22Rv1 (cell line): ENCODE data around the gene TMED10.

Source experiments
- H3K27ac ChIP-seq: fragments of 450-650 bp; 2 replicates; pipeline ENCODE4 v1.5.1; 2017
- CTCF ChIP-seq: fragments of 450-650 bp; IDR thresholded peaks from 2 replicates; pipeline ENCODE4 v1.5.1; 2017; ENCODE audit warnings: mild to moderate bottlenecking
- ZFX ChIP-seq: fragments of 450-650 bp; IDR thresholded peaks from 2 replicates; pipeline ENCODE4 v1.6.1; 2017; ENCODE audit warnings: antibody characterized with exemption, borderline replicate concordance

The TMED10 gene

DNA sequence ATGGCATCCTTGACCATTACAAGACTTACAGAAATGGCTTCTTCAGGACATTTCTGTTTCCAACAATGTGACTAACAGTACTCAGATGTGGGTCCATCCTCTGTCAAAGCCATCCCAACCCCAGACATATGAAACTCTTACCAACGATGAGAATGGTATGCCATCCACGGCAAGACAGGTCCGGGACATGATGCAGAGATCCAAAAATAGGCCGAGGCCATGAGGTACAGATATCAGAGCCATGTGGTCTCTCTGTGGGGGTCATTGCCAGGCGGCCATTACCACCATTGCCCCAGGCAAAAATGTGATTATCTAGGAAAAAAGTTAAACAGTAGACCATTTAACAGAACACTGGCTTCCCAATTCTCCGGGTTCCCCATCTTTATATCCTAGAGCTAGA, 79.5 kb downstream of the TMED10 start:
- TF ChIP-seq CTCF (no peak), ZFX (no peak)
- no peak overlapping the region for H3K27ac ChIP-seq

- no peak overlapping the region for H3K27ac ChIP-seq
Observed at GRCh38 chr14:75095690-75096089, 80.7 kb downstream of the TMED10 start.

DNA sequence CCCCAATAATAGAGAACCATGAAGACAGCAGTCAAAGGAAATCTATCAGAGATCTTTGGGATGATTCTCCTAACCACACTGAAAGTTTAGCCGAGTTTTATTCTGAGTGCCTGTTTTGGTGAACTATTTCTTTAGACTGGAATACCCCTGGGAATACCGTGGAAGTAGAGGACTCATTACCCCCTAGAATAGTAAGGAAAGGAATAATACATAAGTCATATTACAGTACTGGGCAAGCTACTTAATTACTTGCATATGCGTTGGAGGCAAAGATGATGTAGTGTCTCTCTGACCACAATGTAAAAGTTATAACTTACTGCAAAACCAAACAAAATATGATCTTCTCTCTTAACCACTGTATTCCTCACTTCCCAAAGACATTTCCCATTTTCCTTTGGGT, 81.5 kb downstream of the TMED10 start:
- no peak overlapping the region for H3K27ac ChIP-seq
- TF ChIP-seq ZFX, result no peak
- no peak for TF ChIP-seq CTCF

More at GRCh38 chr14:75095690-75096089, 80.7 kb downstream of the TMED10 start:
- TF ChIP-seq ZFX (no peak), CTCF (no peak)

DNA sequence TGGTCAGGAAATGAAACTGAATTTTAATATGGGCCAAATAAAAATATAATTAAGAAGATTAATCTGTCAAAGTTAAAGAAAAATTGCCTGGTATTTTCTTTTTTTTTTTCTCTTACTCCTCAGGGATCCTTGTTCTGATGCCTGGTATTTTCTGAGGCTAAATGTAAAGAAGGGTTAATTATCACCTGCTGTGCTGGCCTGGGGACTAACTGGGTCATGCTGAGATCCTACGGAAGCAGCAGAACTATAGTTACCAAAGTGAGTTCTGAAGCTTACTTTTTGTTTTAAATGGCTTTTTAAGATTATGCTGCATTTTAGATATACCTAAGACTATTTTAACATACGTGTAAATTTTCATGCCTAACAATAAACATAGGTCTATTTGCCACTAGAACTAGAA, 83.7 kb downstream of the TMED10 start:
- H3K27ac ChIP-seq, result no peak overlapping the region
- TF ChIP-seq CTCF, result no peak
- TF ChIP-seq ZFX, result no peak

GRCh38 chr14:75091251-75091650, 85.2 kb downstream of the TMED10 start:
- H3K27ac ChIP-seq, result no peak overlapping the region
- TF ChIP-seq ZFX (no peak), CTCF (no peak)

GRCh38 chr14:75090353-75090752, 86.1 kb downstream of the TMED10 start:
- no peak overlapping the region for H3K27ac ChIP-seq
- no peak for TF ChIP-seq ZFX
- no peak for TF ChIP-seq CTCF

DNA sequence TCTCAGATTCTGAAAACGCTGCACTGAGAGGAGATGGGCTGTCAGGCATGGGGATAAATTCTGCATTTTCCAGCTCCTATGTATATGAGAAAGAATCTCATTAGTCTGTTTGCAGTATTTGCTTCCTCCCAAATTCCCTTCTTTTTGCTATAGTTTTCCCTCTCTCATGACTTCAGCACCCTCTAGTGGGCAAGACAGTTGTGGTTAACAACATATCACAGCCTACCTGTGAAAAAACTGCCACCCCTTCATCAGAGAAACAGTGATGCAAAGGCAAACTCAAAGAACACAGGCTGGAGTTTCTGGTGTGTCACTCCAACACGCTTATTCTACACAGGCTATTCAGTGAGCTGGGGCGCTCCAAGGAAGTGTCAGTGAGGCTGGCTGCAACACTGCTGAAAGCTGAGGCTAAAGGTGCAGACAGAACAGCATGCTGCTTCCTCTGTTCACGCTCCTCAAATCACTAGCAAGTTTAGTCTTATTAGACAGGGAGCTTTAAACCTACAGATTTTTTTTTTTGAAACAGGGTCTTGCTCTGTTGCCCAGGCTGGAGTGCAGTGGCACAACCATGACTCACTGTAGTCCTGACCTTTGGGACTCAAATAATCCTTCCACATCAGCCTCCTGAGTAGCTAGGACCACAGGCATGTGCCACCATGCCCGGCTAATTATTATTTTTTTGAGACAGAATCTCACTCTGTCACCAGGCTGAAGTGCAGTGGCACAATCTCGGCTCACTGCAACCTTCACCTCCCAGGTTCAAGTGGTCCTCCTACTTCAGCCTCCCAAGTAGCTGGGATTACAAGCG, 87.6 kb downstream of the TMED10 start:
- no peak overlapping the region for H3K27ac ChIP-seq
- TF ChIP-seq ZFX, result no peak
- peak; percentile 83 for TF ChIP-seq CTCF
